GM19372 (cell line): ENCODE results near the gene AMBRA1.

Experiments
- ATAC-seq: cut with Tn5 transposase; IDR thresholded peaks from one replicate; pipeline ENCODE4 v1.9.1; 2021; ENCODE audit warnings: mild to moderate bottlenecking, low read depth, moderate library complexity; ENCODE audit not compliant: unreplicated experiment

The AMBRA1 gene

GRCh38 chr11:46511342-46511741 lies 82.5 kb downstream of the AMBRA1 start:
- ATAC-seq = no peak

- no peak for ATAC-seq
These were observed 85.5 kb downstream of the AMBRA1 start for GRCh38 chr11:46508360-46508759.

- no peak for ATAC-seq
These were observed 87.4 kb downstream of the AMBRA1 start for GRCh38 chr11:46506483-46506791.

DNA sequence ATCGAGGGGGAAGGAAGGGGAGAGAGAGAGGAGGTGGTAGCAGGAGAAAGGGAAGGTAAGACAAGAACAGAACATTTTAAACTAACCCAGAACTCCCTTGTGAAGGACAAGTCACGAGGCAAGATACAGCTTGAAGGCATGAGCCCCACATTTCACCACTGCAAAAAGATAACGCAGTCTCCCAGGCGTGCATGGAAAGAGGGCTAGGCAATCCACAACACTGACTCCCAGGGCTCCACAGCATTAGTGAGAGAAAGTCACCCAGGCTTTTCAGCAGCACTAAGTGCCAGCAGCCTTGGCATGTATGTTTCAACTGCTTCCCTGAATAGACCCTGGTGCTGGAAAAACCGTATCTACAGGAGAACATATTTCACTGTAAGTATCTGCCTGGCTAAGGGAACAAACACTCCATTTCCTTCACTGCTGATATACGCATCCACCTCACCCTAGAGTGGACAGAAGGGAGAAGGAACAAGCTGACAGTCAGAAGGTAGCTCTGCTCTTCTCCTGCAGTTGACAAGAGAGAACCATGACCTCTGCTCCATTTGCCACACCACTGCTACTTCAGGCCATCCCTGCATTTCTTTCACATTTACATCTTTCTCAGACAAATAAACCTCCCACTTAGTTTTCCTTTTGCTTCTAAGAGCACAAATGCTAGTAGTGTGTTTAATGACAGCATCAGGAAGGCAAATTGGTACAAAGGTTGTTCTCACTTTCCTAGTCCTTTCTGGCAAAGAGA lies 87.9 kb downstream of the AMBRA1 start:
- ATAC-seq = no peak

DNA sequence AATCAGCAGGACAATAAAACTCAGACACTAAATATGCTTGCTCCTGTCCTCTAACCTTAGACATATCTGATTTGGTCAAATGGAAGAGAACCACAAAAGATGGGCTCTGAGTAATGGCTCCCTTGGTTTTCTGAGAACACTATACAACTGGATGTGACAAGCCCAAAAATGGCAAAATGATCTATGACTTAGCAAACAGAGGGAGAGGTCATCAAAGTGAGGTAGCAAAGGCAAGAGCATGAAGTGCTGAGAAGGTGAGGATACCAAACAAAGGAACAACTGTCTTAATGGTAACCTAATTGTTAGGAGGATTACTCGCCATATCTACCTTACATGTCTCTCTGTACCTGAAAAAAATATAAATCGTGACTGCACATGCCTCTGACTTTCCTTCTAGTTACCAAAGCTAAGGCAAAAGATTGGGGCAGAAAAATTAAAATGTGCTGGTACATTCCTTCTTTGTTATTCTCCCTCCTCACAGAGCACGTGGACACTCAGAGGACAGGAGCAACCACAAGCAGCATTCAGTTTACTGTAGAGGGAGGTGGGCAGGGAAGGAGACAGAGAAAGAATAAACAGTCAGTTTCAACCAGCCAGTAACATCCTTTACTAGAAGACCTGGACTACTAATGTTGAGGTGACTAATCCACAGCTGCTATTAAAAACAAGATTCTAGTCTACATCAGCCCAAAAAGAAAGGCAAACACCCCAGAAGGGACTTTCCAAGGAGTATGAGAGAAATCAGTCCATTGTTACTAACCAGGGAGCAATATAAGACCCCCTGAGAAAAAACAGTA lies 88.8 kb downstream of the AMBRA1 start:
- no peak for ATAC-seq

DNA sequence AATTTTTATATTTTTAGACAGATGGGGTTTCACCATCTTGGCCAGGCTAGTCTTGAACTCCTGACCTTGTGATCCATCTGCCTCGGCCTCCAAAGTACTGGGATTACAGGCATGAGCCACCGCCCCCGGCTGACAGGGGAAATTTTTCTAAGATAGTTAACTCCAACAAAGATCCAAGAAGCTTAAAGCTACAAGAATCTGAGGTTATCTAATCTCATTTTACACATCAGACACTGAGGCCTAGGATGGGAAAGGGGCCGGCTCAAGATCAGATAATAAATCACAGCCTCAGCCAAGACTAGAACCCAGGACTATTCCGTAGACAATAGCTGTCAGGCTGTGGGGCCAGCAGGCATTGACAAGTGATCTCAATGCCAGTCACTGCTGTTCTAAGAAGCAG lies 94.0 kb downstream of the AMBRA1 start:
- no peak for ATAC-seq

- no peak for ATAC-seq
These were observed 94.9 kb downstream of the AMBRA1 start for GRCh38 chr11:46498968-46499367.

- no peak for ATAC-seq
These were observed 95.6 kb downstream of the AMBRA1 start for GRCh38 chr11:46498179-46498578.

DNA sequence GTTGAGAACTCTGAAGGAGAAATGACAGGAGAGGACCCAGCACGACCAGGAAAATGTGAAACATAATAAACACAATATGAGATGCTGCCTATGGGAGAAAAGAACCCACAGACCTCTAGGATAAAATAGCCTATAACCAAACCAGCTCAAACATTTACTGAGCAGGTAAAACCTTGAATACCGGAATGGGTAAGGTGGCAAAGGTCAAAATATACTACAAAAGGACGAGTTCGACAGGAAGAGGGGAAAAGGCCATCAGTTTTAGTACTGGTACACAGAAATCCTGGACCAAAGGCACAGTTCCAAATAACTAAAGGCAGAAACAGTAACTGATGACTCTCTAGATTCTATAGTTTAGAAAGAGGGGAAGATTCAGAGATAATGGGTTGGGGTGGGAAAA lies 96.3 kb downstream of the AMBRA1 start:
- ATAC-seq = no peak

- ATAC-seq = no peak
These were observed 100.0 kb downstream of the AMBRA1 start for GRCh38 chr11:46493791-46494190.

DNA sequence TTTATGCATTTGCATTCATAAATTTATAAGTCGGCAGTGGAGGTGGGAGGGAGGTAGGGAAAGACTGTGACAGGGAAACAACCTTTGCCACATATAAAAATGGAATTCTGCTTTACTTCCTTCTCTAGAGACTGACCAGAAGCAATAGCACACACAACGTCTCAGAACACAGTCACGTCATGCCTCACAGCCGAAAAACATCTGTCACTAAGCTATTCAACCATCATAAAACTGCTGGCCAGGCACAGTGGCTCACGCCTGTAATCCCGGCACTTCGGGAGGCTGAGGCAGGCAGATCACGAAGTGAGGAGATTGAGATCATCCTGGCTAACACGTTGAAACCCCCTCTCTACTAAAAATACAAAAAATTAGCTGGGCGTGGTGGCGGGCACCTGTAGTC lies 101.3 kb downstream of the AMBRA1 start:
- ATAC-seq = no peak

- ATAC-seq = no peak
These were observed 102.0 kb downstream of the AMBRA1 start for GRCh38 chr11:46491661-46492330.

DNA sequence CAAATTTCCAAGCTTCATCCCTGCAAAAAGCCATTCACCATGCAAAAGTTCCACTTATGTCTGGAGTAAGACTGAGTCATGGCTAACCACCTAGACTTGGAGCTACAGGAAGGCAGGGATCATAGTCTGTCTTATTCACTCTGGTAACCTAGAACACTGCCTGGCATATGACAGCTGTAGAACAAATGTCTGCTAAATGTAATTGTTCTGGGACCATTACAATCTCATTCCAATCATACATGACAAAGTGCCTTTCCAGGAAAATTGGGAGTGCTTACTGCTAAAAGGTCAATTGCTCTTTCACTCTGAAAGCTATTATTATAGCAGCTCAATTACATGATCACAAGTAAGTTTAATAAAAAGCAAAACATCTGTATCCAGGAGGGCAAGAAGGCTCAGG lies 103.2 kb downstream of the AMBRA1 start:
- ATAC-seq = no peak

DNA sequence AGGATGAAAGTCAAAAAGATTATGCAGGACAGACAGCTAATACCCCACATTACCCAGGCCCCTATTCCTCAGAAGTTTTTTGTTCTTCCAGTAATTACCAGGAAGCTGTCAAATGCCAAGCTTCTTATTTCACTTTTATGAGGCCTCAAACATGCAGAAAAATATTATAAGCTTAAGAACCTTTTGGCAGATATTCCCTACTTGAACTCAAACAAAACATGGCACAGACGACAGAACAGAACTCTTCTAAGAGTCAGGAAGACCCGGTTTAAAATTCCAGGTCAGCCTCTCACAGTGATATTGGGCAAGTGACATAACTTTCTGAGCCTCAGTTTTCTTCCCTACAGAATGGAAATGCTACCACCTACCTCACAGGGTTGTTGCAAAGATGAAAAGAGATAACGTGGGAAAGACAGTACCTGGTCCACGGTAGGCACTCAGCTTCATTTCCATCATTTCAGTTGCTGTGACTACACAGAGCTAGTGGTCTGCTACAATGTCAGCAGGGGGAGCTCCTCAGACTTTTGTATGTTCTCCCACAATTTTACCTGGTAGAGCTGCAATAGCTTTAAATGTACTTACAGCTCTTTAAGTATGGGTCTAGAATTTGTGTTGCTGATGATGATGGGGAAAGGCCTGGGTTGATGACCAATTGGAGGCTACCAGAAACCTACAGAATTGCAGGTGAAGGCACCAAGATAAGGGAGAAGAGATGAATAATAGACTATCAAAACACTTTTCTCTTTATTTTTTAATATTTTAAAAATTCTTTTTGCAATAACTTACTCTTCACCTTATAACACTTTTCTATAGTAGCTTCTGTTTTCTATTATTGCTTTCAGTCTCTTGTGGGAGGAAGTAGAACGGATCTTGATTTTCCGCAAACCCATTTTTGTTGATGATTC lies 103.9 kb downstream of the AMBRA1 start:
- no peak for ATAC-seq

- no peak for ATAC-seq
These were observed 107.9 kb downstream of the AMBRA1 start for GRCh38 chr11:46485856-46486443.

DNA sequence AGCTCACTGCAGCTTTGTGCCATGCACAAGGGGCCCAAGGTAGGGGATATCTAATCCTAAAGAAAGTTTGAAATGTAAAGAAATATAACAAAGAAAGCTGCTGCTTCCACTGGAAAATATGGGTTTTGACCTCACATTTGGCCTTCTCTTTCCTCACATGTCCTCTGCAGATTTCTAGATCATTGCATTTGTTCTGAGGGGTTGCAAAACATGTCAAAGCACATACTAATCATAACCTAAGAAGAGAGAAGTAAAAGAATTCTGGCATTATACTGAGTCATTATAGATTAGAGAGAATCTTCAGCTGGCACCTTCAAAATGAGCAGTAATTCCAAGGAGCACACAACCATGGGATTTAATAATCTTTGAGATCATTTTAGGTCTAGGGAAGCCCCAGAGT lies 109.7 kb downstream of the AMBRA1 start:
- no peak for ATAC-seq

DNA sequence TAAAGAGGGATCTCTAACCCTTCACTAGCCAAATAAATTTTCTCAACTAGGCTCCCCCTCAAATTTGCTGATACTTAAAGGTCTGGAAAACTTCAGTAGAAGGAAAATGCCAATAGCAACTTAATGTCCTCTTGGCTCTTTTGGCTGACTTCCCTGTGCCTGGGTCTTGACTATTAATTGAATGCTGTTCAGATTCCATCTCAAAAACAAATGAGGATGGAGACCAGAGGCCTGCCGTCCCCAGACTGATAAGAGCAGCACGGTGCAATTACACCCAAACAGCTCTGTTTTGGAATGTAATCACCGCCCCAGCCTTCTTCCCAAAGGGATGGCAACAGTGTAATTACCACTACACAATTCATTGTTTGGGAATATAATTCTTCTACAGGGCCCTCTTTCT lies 112.9 kb downstream of the AMBRA1 start:
- ATAC-seq = no peak

- no peak for ATAC-seq
These were observed 113.6 kb downstream of the AMBRA1 start for GRCh38 chr11:46480166-46480726.

DNA sequence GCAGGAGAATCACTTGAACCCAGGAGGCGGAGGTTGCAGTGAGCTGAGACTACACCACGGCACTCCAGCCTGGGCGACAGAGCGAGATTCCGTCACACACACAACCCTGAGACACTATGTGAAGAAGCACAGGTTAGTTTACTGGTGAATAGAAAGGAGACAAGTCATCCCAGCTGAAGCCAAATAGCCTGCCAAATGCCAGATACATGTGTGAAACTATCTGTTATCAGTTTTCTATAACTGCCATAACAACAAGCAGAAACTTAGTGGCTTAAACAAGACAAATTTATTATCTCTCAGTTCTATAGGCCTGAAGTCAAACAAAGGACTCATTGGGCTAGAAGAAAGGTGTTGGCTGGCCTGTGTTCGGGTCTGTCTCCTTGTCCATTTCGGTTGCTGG lies 114.2 kb downstream of the AMBRA1 start:
- ATAC-seq = no peak

GRCh38 chr11:46478196-46478595 lies 115.6 kb downstream of the AMBRA1 start:
- no peak for ATAC-seq
